ENCODE measurements around the gene TM9SF2. TPM values are rescaled to one million over a fixed set of nuclear protein-coding genes. Genes with fewer than 3 reads are reported as not detected.
A peak's percentile ranks its signal among the peaks of the same experiment; 100 is the strongest.
"Not testable (repeated sequence)": the region's sequence is repeated elsewhere in the genome, so short reads cannot be mapped to it uniquely, and the experiment has no call there.

TM9SF2 gene
- total RNA-seq, 2 experiments from 2014 or later, result 58.4 to 59.7 TPM

GRCh38 chr13:99472122-99472440 lies 29.2 kb upstream of the TM9SF2 start:
- peaks cover 3% of the 10 kb centered on the region for H3K4me1 Mint-ChIP-seq
- DNase-seq (no peak), ATAC-seq (ENCODE audit: low read depth) (no peak)
- H3K4me3 Mint-ChIP-seq, result no peak overlapping the region
- peaks cover 7% of the 10 kb centered on the region for H3K36me3 Mint-ChIP-seq
- H3K27ac Mint-ChIP-seq, result no peak overlapping the region
- H3K9me3 Mint-ChIP-seq, result no peaks in the 10 kb centered on the region
- H3K27me3 Mint-ChIP-seq, result peaks cover 5% of the 10 kb centered on the region
- POLR2A ChIA-PET, result interaction anchor here (1.1 kb wide), 1 partner anchor 24 kb away, joined by 3 read pairs; no protein-coding TSS in a partner anchor

- ATAC-seq (ENCODE audit: low read depth) (no peak), DNase-seq (no peak)
- H3K27ac Mint-ChIP-seq, result no peak overlapping the region
- H3K36me3 Mint-ChIP-seq, result peaks cover 8% of the 10 kb centered on the region
- peaks cover 5% of the 10 kb centered on the region for H3K27me3 Mint-ChIP-seq
- no peak overlapping the region for H3K4me3 Mint-ChIP-seq
- no peaks in the 10 kb centered on the region for H3K9me3 Mint-ChIP-seq
- POLR2A ChIA-PET, result no interaction called here
- peaks cover 5% of the 10 kb centered on the region for H3K4me1 Mint-ChIP-seq
Observed at GRCh38 chr13:99473515-99473914, 27.8 kb upstream of the TM9SF2 start.

GRCh38 chr13:99476648-99477047 lies 24.6 kb upstream of the TM9SF2 start:
- POLR2A ChIA-PET, result interaction anchor here (1.5 kb wide), 1 partner anchor 10 kb away, joined by 4 read pairs; no protein-coding TSS in a partner anchor
- peaks cover 5% of the 10 kb centered on the region for H3K4me1 Mint-ChIP-seq
- no peak for ATAC-seq (ENCODE audit: low read depth)
- peaks cover 7% of the 10 kb centered on the region for H3K36me3 Mint-ChIP-seq
- no peaks in the 10 kb centered on the region for H3K9me3 Mint-ChIP-seq
- H3K27me3 Mint-ChIP-seq, result peaks cover 3% of the 10 kb centered on the region
- no peak overlapping the region for H3K27ac Mint-ChIP-seq
- no peak overlapping the region for H3K4me3 Mint-ChIP-seq
- DNase-seq, result no peak

GRCh38 chr13:99477493-99477892 lies 23.8 kb upstream of the TM9SF2 start:
- Mint-ChIP-seq H3K4me1 (peaks cover 2% of the 10 kb centered on the region), H3K27ac (no peak overlapping the region), H3K36me3 (peaks cover 7% of the 10 kb centered on the region), H3K27me3 (no peaks in the 10 kb centered on the region), H3K4me3 (no peak overlapping the region), H3K9me3 (no peaks in the 10 kb centered on the region)
- POLR2A ChIA-PET, result interaction anchor here (0.6 kb wide), 1 partner anchor 332 kb away, joined by 4 read pairs; no protein-coding TSS in a partner anchor
- ATAC-seq (ENCODE audit: low read depth) (no peak), DNase-seq (no peak)

GRCh38 chr13:99481366-99481765 lies 19.9 kb upstream of the TM9SF2 start:
- DNase-seq, result no peak
- Mint-ChIP-seq H3K9me3 (peaks cover 4% of the 10 kb centered on the region), H3K36me3 (peaks cover 14% of the 10 kb centered on the region), H3K27ac (no peak overlapping the region), H3K27me3 (no peaks in the 10 kb centered on the region), H3K4me3 (no peak overlapping the region), H3K4me1 (peaks cover 19% of the 10 kb centered on the region)
- POLR2A ChIA-PET, result interaction anchor here (1.1 kb wide), 1 partner anchor 14 kb away, joined by 4 read pairs; no protein-coding TSS in a partner anchor
- ATAC-seq (ENCODE audit: low read depth), result no peak

GRCh38 chr13:99484473-99484872 lies 16.8 kb upstream of the TM9SF2 start:
- Mint-ChIP-seq H3K36me3 (peaks cover 23% of the 10 kb centered on the region), H3K4me3 (peak overlapping the region; percentile 63), H3K27me3 (no peaks in the 10 kb centered on the region), H3K4me1 (peaks cover 34% of the 10 kb centered on the region), H3K9me3 (peaks cover 12% of the 10 kb centered on the region), H3K27ac (peak overlapping the region; percentile 64)
- peak; percentile 99 for ATAC-seq (ENCODE audit: low read depth)
- POLR2A ChIA-PET, result interaction anchor here (1.2 kb wide), 1 partner anchor 12 kb away, joined by 6 read pairs; no protein-coding TSS in a partner anchor
- DNase-seq, result no peak

- no peak overlapping the region for H3K4me3 Mint-ChIP-seq
- POLR2A ChIA-PET, result interaction anchor here (1.2 kb wide), 1 partner anchor 11 kb away, joined by 4 read pairs; no protein-coding TSS in a partner anchor
- H3K27ac Mint-ChIP-seq, result no peak overlapping the region
- H3K9me3 Mint-ChIP-seq, result peaks cover 15% of the 10 kb centered on the region
- ATAC-seq (ENCODE audit: low read depth) (no peak), DNase-seq (no peak)
- peaks cover 34% of the 10 kb centered on the region for H3K4me1 Mint-ChIP-seq
- H3K27me3 Mint-ChIP-seq, result no peaks in the 10 kb centered on the region
- H3K36me3 Mint-ChIP-seq, result peaks cover 32% of the 10 kb centered on the region
Observed at GRCh38 chr13:99486996-99487395, 14.3 kb upstream of the TM9SF2 start.

- H3K4me3 Mint-ChIP-seq, result no peak overlapping the region
- peaks cover 26% of the 10 kb centered on the region for H3K4me1 Mint-ChIP-seq
- DNase-seq, result no peak
- no peak for ATAC-seq (ENCODE audit: low read depth)
- H3K9me3 Mint-ChIP-seq, result peaks cover 20% of the 10 kb centered on the region
- peaks cover 48% of the 10 kb centered on the region for H3K36me3 Mint-ChIP-seq
- no peaks in the 10 kb centered on the region for H3K27me3 Mint-ChIP-seq
- POLR2A ChIA-PET, result no interaction called here
- H3K27ac Mint-ChIP-seq, result no peak overlapping the region
Observed at GRCh38 chr13:99489028-99489427, 12.2 kb upstream of the TM9SF2 start.

- Mint-ChIP-seq H3K9me3 (peaks cover 13% of the 10 kb centered on the region), H3K4me1 (peaks cover 22% of the 10 kb centered on the region), H3K36me3 (peaks cover 41% of the 10 kb centered on the region)
- ATAC-seq (ENCODE audit: low read depth); H3K27ac Mint-ChIP-seq; POLR2A ChIA-PET; H3K27me3 Mint-ChIP-seq; DNase-seq; H3K4me3 Mint-ChIP-seq: not testable (repeated sequence)
Observed at GRCh38 chr13:99491750-99492149, 9.5 kb upstream of the TM9SF2 start.

- peaks cover 8% of the 10 kb centered on the region for H3K9me3 Mint-ChIP-seq
- peaks cover 33% of the 10 kb centered on the region for H3K4me1 Mint-ChIP-seq
- peaks cover 29% of the 10 kb centered on the region for H3K36me3 Mint-ChIP-seq
- DNase-seq, result no peak
- peak overlapping the region; percentile 97 for H3K4me3 Mint-ChIP-seq
- H3K27me3 Mint-ChIP-seq, result no peaks in the 10 kb centered on the region
- H3K27ac Mint-ChIP-seq, result peak overlapping the region; percentile 100
- POLR2A ChIA-PET, result interaction anchor here (0.9 to 1.8 kb wide), 5 partner anchors 12 to 162 kb away, joined by 3 to 6 read pairs (median 3); no protein-coding TSS in a partner anchor
- ATAC-seq (ENCODE audit: low read depth), result no peak
Observed at GRCh38 chr13:99495466-99496183, 5.6 kb upstream of the TM9SF2 start.

GRCh38 chr13:99496184-99497142 lies 4.8 kb upstream of the TM9SF2 start:
- peaks cover 8% of the 10 kb centered on the region for H3K9me3 Mint-ChIP-seq
- H3K4me1 Mint-ChIP-seq, result peaks cover 37% of the 10 kb centered on the region
- H3K4me3 Mint-ChIP-seq, result peak overlapping the region; percentile 97

GRCh38 chr13:99498171-99499161 lies 2.8 kb upstream of the TM9SF2 start:
- Mint-ChIP-seq H3K9me3 (no peaks in the 10 kb centered on the region), H3K4me1 (peaks cover 47% of the 10 kb centered on the region), H3K27ac (peak overlapping the region; percentile 100), H3K4me3 (peak overlapping the region; percentile 79), H3K36me3 (peaks cover 15% of the 10 kb centered on the region), H3K27me3 (no peaks in the 10 kb centered on the region)
- POLR2A ChIA-PET, result interaction anchor here (0.5 to 1.4 kb wide), 4 partner anchors 64 to 973 kb away, joined by 3 read pairs; no protein-coding TSS in a partner anchor
- ATAC-seq (ENCODE audit: low read depth) (peak; percentile 66), DNase-seq (peak; percentile 94)

More at GRCh38 chr13:99496184-99497142, 4.8 kb upstream of the TM9SF2 start:
- ATAC-seq (ENCODE audit: low read depth), result peak; percentile 43
- POLR2A ChIA-PET, result interaction anchor here (0.7 to 1.8 kb wide), 8 partner anchors 13 to 279 kb away, joined by 3 to 6 read pairs (median 3); no protein-coding TSS in a partner anchor
- no peaks in the 10 kb centered on the region for H3K27me3 Mint-ChIP-seq
- peak; percentile 63 for DNase-seq
- peaks cover 25% of the 10 kb centered on the region for H3K36me3 Mint-ChIP-seq
- H3K27ac Mint-ChIP-seq, result peak overlapping the region; percentile 100

All from activated naive CD8-positive, alpha-beta T cell treated with anti-CD3 and anti-CD28 coated beads, Interleukin-2, amount 10 ng/mL, durations not matched to agents 7 days and 5 days (primary cell).